ENCODE results near the gene BET1. TPM values are rescaled to one million over a fixed set of nuclear protein-coding genes. Genes with fewer than 3 reads are reported as not detected.
A peak's percentile ranks its signal among the peaks of the same experiment; 100 is the strongest.
"Not testable (repeated sequence)": the region's sequence is repeated elsewhere in the genome, so short reads cannot be mapped to it uniquely, and the experiment has no call there.

Gene BET1
- total RNA-seq, 2 donors from 2014 or later, result 18.1 to 23.8 TPM

DNA sequence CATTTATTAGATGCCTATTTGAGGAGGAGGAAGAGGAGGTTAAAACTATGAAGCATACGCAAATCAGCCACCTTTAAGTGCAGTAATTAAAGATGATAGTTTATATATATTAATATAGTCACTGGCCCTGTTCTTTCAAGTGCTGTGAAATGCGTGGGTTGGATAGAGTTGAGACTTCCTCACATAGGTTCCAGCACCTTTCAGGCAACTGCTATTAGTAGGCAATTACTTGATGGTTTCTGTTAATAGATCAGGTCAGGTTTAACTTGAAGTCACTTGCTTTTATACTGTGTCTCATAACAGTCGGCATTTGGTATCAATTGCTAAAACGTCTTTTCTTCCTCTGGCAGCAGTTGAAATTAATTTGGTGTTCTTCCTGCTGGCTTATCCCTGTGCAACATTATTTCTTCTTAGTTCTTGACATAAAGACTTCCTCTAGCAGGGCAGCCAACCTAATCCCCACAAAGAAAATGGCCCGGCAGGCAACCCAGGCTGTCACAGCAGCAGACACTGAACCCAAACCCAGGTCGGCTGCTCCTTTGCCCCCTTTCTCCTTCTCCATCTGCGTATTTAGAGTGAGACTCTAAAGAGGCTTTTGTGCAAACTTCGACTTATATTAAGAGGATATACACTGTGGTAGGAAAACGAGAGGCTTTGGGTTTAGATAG is 35.3 kb upstream of the BET1 start:
- H3K27ac Mint-ChIP-seq, result no peak overlapping the region
- H3K27me3 Mint-ChIP-seq, result peaks cover 19 to 46% of the 10 kb centered on the region in 2 donors
- ATAC-seq (no peak), DNase-seq (ENCODE audit: low spot score) (no peak)
- no peak overlapping the region for H3K4me3 Mint-ChIP-seq
- peaks cover 6% of the 10 kb centered on the region for H3K36me3 Mint-ChIP-seq
- no peaks in the 10 kb centered on the region for H3K9me3 Mint-ChIP-seq
- H3K4me1 Mint-ChIP-seq (ENCODE audit: low read depth in 2 of 2), result no peaks in the 10 kb centered on the region

DNA sequence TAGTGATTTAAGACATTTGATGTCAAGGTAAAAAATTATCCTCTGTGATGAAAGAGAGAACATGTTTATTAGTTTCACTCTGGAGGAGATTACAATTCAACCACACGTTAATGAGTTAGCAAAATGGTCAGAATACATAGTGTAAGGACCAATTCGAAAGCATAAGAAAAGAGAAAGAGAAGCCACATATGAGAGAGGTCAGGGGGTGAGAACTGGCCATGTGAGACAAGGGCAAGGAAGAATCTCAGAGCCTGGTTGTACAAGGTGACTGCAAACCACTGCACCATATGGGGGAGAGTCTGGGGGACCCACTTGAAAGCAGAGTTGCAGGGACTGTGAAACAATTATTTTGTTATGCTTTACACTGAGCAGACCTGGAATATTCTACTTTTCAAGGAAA is 27.7 kb upstream of the BET1 start:
- Mint-ChIP-seq H3K4me3 (no peak overlapping the region), H3K36me3 (peaks cover 6% of the 10 kb centered on the region), H3K27ac (peak overlapping the region in 1 of 2 donors; percentile 5), H3K4me1 (ENCODE audit: low read depth in 2 of 2) (peaks cover 29% of the 10 kb centered on the region in 2 donors), H3K27me3 (peaks cover 13 to 29% of the 10 kb centered on the region in 2 donors), H3K9me3 (no peaks in the 10 kb centered on the region)
- ATAC-seq (no peak), DNase-seq (ENCODE audit: low spot score) (no peak)

DNA sequence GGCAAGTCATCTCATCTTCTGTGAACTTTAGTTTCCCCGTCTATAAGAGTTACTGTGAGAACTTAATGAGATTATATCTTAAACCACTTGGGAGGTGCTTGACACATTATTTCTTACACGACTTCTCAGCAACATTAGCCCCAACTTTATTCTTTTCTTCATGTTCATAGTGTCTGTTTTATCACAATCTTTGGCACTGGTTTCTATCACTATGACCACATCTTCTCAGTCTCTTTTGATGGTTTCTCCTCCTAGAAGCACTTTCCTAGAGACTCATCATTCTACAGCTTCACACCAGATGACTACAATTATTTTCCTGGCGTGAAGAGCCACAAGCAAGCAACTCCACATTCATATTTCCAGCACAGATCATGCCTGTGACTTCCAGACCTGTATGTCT is 26.5 kb upstream of the BET1 start:
- H3K27me3 Mint-ChIP-seq, result peaks cover 13 to 27% of the 10 kb centered on the region in 2 donors
- H3K27ac Mint-ChIP-seq, result peak overlapping the region in 1 of 2 donors; percentile 5
- H3K4me1 Mint-ChIP-seq (ENCODE audit: low read depth in 2 of 2), result peaks cover 29% of the 10 kb centered on the region in 2 donors

DNA sequence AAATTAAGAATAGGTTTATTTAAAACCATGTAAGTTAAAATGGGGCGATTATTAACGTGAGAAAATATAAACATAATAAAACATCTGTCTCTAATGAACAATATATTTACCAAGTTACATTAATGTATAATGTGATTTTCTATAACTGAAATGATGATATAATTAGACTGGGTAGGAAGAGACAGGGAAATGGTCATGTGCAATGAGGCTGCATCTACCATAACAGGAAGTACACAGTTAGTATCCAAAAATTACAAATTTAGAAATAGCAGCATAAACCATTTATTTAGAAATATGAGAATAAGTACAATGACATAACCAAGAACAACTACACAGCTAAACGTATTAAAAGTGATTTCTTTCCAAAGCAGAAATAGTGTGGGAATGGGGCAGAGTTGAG is 25.8 kb upstream of the BET1 start:
- no peak overlapping the region for H3K27ac Mint-ChIP-seq
- peaks cover 13 to 27% of the 10 kb centered on the region in 2 donors for H3K27me3 Mint-ChIP-seq
- DNase-seq (ENCODE audit: low spot score) (no peak), ATAC-seq (no peak)
- H3K4me1 Mint-ChIP-seq (ENCODE audit: low read depth in 2 of 2), result peaks cover 29% of the 10 kb centered on the region in 2 donors
- H3K9me3 Mint-ChIP-seq, result no peaks in the 10 kb centered on the region
- H3K36me3 Mint-ChIP-seq, result peaks cover 6% of the 10 kb centered on the region
- no peak overlapping the region for H3K4me3 Mint-ChIP-seq

More for the DNA sequence above, 26.5 kb upstream of the BET1 start:
- no peaks in the 10 kb centered on the region for H3K9me3 Mint-ChIP-seq
- ATAC-seq, result peak; percentile 43 to 52
- peaks cover 6% of the 10 kb centered on the region for H3K36me3 Mint-ChIP-seq
- DNase-seq (ENCODE audit: low spot score), result no peak
- peak overlapping the region; percentile 20 for H3K4me3 Mint-ChIP-seq

DNA sequence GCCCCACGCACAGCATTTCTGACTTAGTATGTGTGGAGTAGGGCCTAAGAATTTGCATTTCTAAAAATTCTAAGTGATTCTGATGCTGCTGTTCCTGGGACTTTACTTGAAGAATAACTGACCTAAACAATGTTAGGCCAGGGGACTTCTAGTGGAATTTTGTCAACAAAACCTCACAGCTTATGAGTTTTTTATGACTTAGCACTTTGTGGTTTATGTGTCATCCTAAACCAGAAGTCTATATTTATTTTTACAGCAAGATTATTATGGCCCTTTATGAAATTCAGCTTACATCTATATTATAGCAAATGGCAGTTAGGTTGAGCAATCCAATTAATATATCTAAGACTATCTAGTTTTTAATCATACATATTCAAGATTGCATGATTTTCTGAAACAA is 24.6 kb upstream of the BET1 start:
- Mint-ChIP-seq H3K36me3 (peaks cover 6% of the 10 kb centered on the region), H3K27me3 (peaks cover 10 to 27% of the 10 kb centered on the region in 2 donors), H3K27ac (peak overlapping the region in 1 of 2 donors; percentile 70), H3K9me3 (no peaks in the 10 kb centered on the region), H3K4me3 (peak overlapping the region; percentile 14), H3K4me1 (ENCODE audit: low read depth in 2 of 2) (peaks cover 29% of the 10 kb centered on the region in 2 donors)
- no peak for DNase-seq (ENCODE audit: low spot score)
- no peak for ATAC-seq

DNA sequence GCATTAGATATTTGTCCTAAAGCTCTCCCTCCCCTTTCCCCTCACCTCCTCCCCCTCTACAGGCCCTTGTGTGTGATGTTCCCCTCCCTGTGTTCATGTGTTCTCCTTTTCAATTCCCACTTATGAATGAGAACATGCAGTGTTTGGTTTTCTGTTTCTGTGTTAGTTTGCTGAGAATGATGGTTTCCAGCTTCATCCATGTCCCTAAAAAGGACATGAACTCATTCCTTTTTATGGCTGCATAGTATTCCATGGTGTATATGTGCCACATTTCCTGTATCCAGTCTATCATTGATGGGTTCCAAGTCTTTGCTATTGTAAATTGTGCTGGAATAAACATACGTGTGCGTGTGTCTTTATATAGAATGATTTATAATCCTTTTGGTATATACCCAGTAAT is 22.5 kb upstream of the BET1 start:
- not testable (repeated sequence) for H3K9me3 Mint-ChIP-seq; ATAC-seq; H3K36me3 Mint-ChIP-seq; DNase-seq (ENCODE audit: low spot score); H3K27ac Mint-ChIP-seq; H3K4me3 Mint-ChIP-seq
- H3K4me1 Mint-ChIP-seq (ENCODE audit: low read depth in 2 of 2), result peaks cover 25 to 30% of the 10 kb centered on the region in 2 donors
- H3K27me3 Mint-ChIP-seq, result peaks cover 3 to 15% of the 10 kb centered on the region in 2 donors

DNA sequence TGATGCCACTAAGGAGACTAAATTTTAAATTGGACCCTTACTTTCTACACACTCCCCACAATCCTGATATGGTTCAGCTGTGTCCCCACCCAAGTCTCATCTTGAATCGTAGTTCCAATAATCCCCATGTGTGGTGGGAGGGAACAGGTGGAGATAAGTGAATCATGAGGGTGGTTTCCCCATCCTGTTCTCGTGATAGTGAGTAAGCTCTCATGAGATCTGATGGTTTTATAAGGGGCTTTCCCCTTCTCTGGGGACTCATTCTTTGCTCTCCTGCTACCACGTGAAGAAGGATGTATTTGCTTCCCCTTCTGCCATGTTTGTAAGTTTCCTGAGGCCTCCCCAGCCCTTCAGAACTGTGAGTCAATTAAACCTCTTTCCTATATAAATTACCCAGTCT is 18.4 kb upstream of the BET1 start:
- Mint-ChIP-seq H3K4me3 (no peak overlapping the region), H3K36me3 (peaks cover 9% of the 10 kb centered on the region)
- no peak for DNase-seq (ENCODE audit: low spot score)

DNA sequence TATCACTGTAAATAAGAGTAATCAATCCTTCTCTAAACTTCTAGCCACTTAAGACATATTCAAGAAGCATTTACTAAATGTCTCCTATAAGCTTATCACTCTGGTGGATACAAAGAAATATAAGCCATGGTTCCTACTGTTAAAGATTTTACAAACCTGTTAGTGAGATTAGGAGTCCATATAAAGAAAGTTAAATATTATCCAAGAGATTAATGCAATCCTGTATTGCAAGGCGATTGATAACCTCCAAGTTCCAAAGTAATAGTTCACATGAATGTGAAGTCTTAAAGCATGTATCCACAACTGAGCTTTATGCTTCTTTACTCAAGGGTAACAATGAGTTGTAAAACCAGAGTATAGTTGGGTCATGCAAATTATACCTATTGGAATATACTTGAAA is 12.6 kb upstream of the BET1 start:
- Mint-ChIP-seq H3K9me3 (no peaks in the 10 kb centered on the region), H3K4me1 (ENCODE audit: low read depth in 2 of 2) (no peaks in the 10 kb centered on the region), H3K27me3 (peaks cover 11 to 35% of the 10 kb centered on the region in 2 donors), H3K4me3 (no peak overlapping the region), H3K36me3 (peaks cover 4% of the 10 kb centered on the region), H3K27ac (no peak overlapping the region)
- ATAC-seq (no peak), DNase-seq (ENCODE audit: low spot score) (no peak)

More for the DNA sequence above, 18.4 kb upstream of the BET1 start:
- peaks cover 0 to 6% of the 10 kb centered on the region in 2 donors for H3K4me1 Mint-ChIP-seq (ENCODE audit: low read depth in 2 of 2)
- H3K27ac Mint-ChIP-seq, result peak overlapping the region in 1 of 2 donors; percentile 27
- peaks cover 0 to 10% of the 10 kb centered on the region in 2 donors for H3K27me3 Mint-ChIP-seq
- no peaks in the 10 kb centered on the region for H3K9me3 Mint-ChIP-seq
- ATAC-seq, result peak; percentile 57 to 80

DNA sequence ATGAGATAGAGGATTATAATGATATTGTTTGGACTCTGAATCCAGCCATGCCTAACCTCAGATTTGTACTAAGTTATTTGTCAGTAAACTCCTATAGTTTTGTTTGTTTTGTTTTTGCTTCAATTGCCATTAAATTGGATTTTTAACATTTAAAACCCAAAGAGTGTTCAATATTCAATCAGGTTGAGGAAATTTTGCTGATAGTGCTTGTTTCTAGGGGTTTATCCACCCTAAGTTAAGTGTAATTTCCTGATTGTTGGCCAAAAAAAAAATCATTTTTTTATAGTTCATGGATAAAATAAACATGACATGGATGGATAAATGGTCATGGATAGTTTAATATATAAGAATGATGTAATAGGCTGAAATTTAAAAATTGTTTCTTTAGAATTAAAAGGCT is 11.4 kb upstream of the BET1 start:
- no peak for DNase-seq (ENCODE audit: low spot score)
- no peak overlapping the region for H3K27ac Mint-ChIP-seq
- H3K4me1 Mint-ChIP-seq (ENCODE audit: low read depth in 2 of 2), result no peaks in the 10 kb centered on the region
- H3K9me3 Mint-ChIP-seq, result no peaks in the 10 kb centered on the region
- H3K4me3 Mint-ChIP-seq, result no peak overlapping the region
- ATAC-seq, result no peak
- peaks cover 11 to 35% of the 10 kb centered on the region in 2 donors for H3K27me3 Mint-ChIP-seq
- H3K36me3 Mint-ChIP-seq, result peaks cover 4% of the 10 kb centered on the region

DNA sequence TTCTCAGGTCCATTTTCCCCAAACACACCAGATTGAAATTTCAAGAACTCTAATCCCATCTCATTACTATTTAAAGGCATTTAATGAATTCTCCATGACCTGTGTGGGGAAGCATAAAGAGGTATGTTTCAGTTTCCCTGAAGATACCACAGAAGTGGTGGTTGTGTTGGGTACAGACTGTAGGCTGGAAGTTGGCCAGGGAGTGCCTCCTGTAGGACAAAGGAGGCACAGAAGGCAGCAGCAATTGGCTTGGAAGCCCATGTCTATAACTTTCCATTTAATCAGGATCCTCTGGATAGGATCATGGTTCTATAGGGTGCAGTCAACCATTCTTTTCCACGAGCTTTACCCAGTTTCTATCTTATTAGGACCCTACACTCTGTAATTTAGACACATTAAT is 8.6 kb upstream of the BET1 start:
- Mint-ChIP-seq H3K27me3 (peaks cover 11 to 28% of the 10 kb centered on the region in 2 donors), H3K36me3 (no peaks in the 10 kb centered on the region), H3K27ac (no peak overlapping the region), H3K4me1 (ENCODE audit: low read depth in 2 of 2) (no peaks in the 10 kb centered on the region), H3K4me3 (no peak overlapping the region), H3K9me3 (no peaks in the 10 kb centered on the region)
- ATAC-seq, result no peak
- DNase-seq (ENCODE audit: low spot score), result no peak

DNA sequence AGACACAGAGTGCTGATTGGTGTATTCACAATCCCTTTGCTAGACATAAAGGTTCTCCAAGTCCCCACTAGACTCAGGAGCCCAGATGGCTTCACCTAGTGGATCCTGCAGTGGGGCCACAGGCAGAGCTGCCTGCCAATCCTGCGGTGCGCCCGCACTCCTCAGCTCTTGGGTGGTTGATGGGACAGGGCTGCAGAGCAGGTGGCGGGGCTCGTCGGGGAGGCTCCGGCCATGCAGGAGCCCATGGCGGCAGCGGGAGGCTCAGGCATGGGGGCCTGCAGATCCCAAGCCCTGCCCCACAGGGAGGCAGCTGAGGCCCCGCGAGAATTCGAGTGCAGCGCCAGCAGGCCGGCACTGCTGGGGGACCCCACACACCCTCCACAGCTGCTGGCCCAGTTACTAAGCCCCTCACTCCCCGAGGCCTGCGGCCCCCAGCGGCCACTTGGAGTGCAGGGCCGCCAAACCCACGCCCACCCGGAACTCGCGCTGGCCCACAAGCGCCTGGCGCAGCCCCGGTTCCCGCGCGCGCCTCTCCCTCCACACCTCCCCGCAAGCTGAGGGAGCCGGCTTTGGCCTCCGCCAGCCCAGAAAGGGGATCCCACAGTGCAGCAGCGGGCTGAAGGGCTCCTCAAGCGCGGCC is 7.7 kb upstream of the BET1 start:
- Mint-ChIP-seq H3K36me3 (no peaks in the 10 kb centered on the region), H3K4me3 (no peak overlapping the region), H3K27ac (no peak overlapping the region), H3K9me3 (no peaks in the 10 kb centered on the region), H3K4me1 (ENCODE audit: low read depth in 2 of 2) (no peaks in the 10 kb centered on the region), H3K27me3 (peaks cover 14 to 36% of the 10 kb centered on the region in 2 donors)
- DNase-seq (ENCODE audit: low spot score) (no peak), ATAC-seq (no peak)

DNA sequence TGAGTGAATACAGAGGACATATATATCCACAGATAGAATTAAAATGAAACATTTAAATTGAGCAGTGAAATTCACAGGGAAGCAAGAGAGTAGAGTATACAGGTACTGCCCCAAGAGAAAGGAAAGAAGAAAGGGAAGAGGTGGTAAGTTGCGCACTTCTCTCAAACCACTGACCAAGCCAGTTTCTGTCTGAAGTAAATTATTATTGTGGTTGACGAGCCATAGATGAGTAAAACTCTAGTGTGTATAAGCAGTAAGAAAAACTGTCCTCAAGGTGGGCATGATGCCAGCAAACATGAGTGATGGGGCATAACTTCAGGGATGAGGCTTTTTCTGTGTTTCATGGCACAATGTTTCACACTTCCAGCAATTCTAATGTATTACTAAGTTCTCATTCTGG is 4.4 kb upstream of the BET1 start:
- Mint-ChIP-seq H3K27ac (no peak overlapping the region), H3K27me3 (peaks cover 7 to 21% of the 10 kb centered on the region in 2 donors), H3K36me3 (no peaks in the 10 kb centered on the region), H3K4me3 (no peak overlapping the region), H3K4me1 (ENCODE audit: low read depth in 2 of 2) (peaks cover 3 to 4% of the 10 kb centered on the region in 2 donors), H3K9me3 (no peaks in the 10 kb centered on the region)
- no peak for DNase-seq (ENCODE audit: low spot score)
- no peak for ATAC-seq

DNA sequence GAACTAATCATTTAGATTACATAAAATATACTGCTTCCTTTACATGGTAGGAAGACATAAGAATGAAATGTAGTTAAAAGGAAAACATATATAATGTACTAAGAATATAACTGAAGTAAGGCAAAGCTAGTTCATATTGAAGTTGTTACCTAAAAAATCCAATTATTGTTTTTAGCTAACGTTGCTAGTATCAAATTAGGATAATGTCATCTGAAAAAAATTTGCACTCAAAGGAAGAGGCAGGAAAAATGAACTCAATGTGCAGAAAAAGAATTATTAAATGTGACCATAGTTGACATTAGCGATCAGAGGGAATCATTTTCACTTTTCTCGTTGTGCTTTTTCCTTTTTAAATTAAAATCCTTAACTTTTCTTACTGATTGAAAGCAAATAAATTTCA is 1.6 kb upstream of the BET1 start:
- H3K4me1 Mint-ChIP-seq (ENCODE audit: low read depth in 2 of 2), result peaks cover 19 to 30% of the 10 kb centered on the region in 2 donors
- no peaks in the 10 kb centered on the region for H3K9me3 Mint-ChIP-seq
- peaks cover 3 to 8% of the 10 kb centered on the region in 2 donors for H3K27me3 Mint-ChIP-seq
- H3K36me3 Mint-ChIP-seq, result peaks cover 4% of the 10 kb centered on the region
- ATAC-seq, result no peak
- no peak overlapping the region for H3K27ac Mint-ChIP-seq
- no peak for DNase-seq (ENCODE audit: low spot score)
- H3K4me3 Mint-ChIP-seq, result no peak overlapping the region

DNA sequence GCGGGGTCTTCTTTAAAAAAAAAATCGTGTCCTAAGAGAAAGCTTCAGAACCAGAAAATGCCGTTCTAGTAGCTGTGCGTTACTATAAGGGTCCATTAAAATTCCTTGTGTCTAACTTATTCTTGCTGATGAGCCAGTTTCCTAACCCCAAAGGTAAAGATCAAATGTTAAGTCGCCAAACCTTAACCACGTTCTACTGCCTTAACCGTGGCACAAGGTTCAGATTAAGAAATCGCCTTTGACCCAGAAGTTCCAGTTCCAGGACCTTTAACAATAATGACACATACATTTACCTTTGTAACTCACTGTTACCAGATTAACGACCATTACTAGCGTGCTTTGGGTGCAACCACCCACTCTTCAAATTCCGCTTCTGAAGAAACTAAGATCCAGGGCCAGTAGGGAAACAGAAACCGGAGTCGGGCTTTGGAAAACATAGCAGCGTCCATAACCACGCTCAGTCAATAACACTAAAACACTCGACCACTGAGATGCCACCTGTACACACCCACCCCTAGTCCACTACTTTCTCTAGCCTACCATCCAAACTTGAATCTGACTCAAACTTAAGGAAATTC is 620 bp downstream of the BET1 start:
- DNase-seq (ENCODE audit: low spot score), result no peak
- H3K36me3 Mint-ChIP-seq, result peaks cover 7% of the 10 kb centered on the region
- peaks cover 3 to 8% of the 10 kb centered on the region in 2 donors for H3K27me3 Mint-ChIP-seq
- peaks cover 27 to 37% of the 10 kb centered on the region in 2 donors for H3K4me1 Mint-ChIP-seq (ENCODE audit: low read depth in 2 of 2)
- peak overlapping the region; percentile 92 to 99 for H3K27ac Mint-ChIP-seq
- H3K4me3 Mint-ChIP-seq, result peak overlapping the region; percentile 97
- ATAC-seq, result peak; percentile 46 to 54
- no peaks in the 10 kb centered on the region for H3K9me3 Mint-ChIP-seq

Data from natural killer cell treated with Interleukin-12 subunit alpha and Interleukin-12 subunit beta and Interleukin-15 and Interleukin-18, amount 100 ng/mL, for 72 hours (primary cell).